Prostate gland (tissue), 2 donors: ENCODE results near the gene NUF2.

Experiments
- CTCF ChIP-seq, 4 experiments: fragments of 200-600 bp in 2 of 4; fragments of 450-650 bp in 2 of 4; sonication (generic) in 2 of 4; IDR thresholded peaks; 1 replicate in 3 of 4; 2 replicates in 1 of 4; pipeline ENCODE4 v1.5.1; 2016 to 2019; ENCODE audit warnings: antibody characterized with exemption in 4 of 4, mild to moderate bottlenecking in 2 of 4, moderate library complexity in 2 of 4
- POLR2A ChIP-seq: fragments of 450-650 bp; IDR thresholded peaks from one replicate; pipeline ENCODE4 v1.6.1; 2016; ENCODE audit warnings: antibody characterized with exemption, mild to moderate bottlenecking

- no peak for TF ChIP-seq CTCF (IDR thresholded peaks at IDR 0.05)
- TF ChIP-seq POLR2A, result no peak
Observed at GRCh38 chr1:163337631-163338030, 15.9 kb downstream of the NUF2 start.
